ENCODE results near the gene ASTL. TPM values are rescaled to one million over a fixed set of nuclear protein-coding genes. Genes with fewer than 3 reads are reported as not detected.

The ASTL gene
- total RNA-seq, 1 experiment from 2014 or later: 0.23 TPM

DNA sequence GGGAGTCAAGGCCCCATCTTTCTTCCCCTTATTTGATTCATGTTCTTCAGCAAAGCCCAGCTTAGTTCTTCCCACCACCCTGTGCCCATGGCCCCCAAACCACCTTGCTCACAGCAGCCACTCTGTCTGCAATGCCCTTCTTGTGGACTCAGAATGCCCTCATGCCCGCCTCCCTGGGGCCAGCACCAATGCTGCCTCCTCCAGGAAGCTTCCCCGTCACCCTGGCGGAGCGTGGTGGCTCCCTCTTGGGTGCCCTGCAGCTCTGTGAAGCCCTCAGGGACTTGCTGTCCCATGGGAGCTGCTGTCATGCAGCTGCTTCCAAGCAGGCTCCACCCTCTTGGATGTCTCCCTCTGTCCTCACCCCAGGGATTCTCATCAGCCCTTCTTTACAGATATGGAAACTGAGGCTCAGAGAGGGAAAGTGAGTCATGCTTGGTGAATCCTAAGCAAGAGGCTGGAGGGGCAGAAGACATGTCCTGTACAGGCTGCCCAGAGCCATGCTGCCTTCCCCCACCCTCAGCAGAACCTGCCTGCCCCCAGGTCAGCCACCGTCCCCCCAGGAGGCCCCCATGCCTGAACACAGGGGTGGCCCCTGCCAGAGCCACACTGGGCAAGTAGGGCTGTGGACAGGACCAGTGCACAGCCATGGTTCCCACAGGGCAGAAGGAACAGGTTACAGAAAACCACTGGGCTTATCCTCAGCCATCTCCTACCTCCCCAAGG, 18.8 kb upstream of the ASTL start:
- DNase-seq: no peak

DNA sequence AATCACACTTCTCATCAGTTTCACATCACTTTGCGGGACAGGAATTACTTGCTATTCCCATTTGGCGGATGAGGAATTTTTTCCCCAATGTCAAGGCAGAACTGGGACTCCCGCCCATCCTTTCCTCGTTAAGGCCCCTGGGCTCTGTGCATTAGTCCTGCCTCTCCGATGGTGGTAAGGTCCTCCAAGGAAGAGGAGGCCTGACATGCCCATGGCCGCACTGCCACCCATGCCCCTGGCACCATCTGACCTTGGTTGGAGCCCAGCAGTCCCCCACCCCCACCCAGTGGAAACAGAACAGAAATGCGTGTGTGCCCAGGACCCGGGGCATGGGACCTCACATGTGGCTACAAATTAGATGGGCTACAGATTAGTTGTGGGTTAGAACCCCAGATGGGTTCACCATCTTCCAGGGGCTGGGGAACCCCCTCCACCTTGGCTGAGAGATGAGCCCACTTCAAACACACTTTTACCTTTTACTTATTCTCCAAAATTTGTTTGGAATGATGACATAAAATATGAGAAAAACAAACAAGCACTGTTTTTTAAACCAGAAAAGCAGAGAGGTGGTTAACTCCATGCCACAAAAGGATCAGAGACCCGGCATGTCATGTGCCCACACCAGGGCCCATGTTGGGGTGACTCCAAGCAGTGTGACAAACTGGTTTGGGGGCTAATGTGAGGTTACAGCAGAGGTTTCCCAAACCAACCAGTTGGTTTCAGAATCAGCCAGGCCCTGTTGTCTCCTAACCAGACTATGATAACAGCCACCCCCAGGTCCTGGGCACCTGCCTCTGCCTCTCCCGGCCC, 17.9 kb upstream of the ASTL start:
- H3K27ac Mint-ChIP-seq (ENCODE audit: unreplicated experiment): no peak overlapping the region
- no peak overlapping the region for H3K4me3 Mint-ChIP-seq (ENCODE audit: unreplicated experiment)
- no peaks in the 10 kb centered on the region for H3K9me3 Mint-ChIP-seq (ENCODE audit: unreplicated experiment)
- no peak for DNase-seq
- H3K27me3 Mint-ChIP-seq (ENCODE audit: insufficient read depth, unreplicated experiment): no peaks in the 10 kb centered on the region
- no TSS peak for BruUV-seq (replicated peaks)
- no peaks in the 10 kb centered on the region for H3K4me1 ChIP-seq
- POLR2A ChIA-PET: no interaction called here
- H3K27me3 ChIP-seq (replicated peaks; ENCODE audit: control insufficient read depth, insufficient read depth, low read length): no peaks in the 10 kb centered on the region
- H3K4me1 Mint-ChIP-seq (ENCODE audit: low read depth, unreplicated experiment): no peaks in the 10 kb centered on the region
- CTCF ChIA-PET: no interaction called here
- TF ChIP-seq, protein P1, sequence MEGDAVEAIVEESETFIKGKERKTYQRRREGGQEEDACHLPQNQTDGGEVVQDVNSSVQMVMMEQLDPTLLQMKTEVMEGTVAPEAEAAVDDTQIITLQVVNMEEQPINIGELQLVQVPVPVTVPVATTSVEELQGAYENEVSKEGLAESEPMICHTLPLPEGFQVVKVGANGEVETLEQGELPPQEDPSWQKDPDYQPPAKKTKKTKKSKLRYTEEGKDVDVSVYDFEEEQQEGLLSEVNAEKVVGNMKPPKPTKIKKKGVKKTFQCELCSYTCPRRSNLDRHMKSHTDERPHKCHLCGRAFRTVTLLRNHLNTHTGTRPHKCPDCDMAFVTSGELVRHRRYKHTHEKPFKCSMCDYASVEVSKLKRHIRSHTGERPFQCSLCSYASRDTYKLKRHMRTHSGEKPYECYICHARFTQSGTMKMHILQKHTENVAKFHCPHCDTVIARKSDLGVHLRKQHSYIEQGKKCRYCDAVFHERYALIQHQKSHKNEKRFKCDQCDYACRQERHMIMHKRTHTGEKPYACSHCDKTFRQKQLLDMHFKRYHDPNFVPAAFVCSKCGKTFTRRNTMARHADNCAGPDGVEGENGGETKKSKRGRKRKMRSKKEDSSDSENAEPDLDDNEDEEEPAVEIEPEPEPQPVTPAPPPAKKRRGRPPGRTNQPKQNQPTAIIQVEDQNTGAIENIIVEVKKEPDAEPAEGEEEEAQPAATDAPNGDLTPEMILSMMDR (IDR thresholded peaks at IDR 0.05; ENCODE audit: insufficient read depth in 1 of 2, low read depth in 1 of 2, low read length in 1 of 2, severe bottlenecking in 1 of 2, unreplicated experiment in 1 of 2): no peak
- H3K4me3 ChIP-seq (ENCODE audit: low read depth, low read length): no peak overlapping the region
- H3K36me3 ChIP-seq (ENCODE audit: control insufficient read depth, insufficient read depth, low read length): no peaks in the 10 kb centered on the region
- intact Hi-C loops (cut with micrococcal nuclease; ENCODE audit: unreplicated experiment): no loop called here
- no peaks in the 10 kb centered on the region for H3K9me3 ChIP-seq
- H3K36me3 Mint-ChIP-seq (ENCODE audit: insufficient read depth, unreplicated experiment): no peaks in the 10 kb centered on the region

More for the DNA sequence above, 18.8 kb upstream of the ASTL start:
- H3K9me3 ChIP-seq: no peaks in the 10 kb centered on the region
- peaks cover 7% of the 10 kb centered on the region for H3K4me1 Mint-ChIP-seq (ENCODE audit: low read depth, unreplicated experiment)
- H3K9me3 Mint-ChIP-seq (ENCODE audit: unreplicated experiment): no peaks in the 10 kb centered on the region
- H3K4me3 ChIP-seq (ENCODE audit: low read depth, low read length): no peak overlapping the region
- no TSS peak for BruUV-seq (replicated peaks)
- TF ChIP-seq, protein P1 (IDR thresholded peaks at IDR 0.05; ENCODE audit: insufficient read depth in 1 of 2, low read depth in 1 of 2, low read length in 1 of 2, severe bottlenecking in 1 of 2, unreplicated experiment in 1 of 2): no peak
- H3K27ac Mint-ChIP-seq (ENCODE audit: unreplicated experiment): no peak overlapping the region
- H3K4me3 Mint-ChIP-seq (ENCODE audit: unreplicated experiment): no peak overlapping the region
- CTCF ChIA-PET: no interaction called here
- no peaks in the 10 kb centered on the region for H3K27me3 Mint-ChIP-seq (ENCODE audit: insufficient read depth, unreplicated experiment)
- H3K27me3 ChIP-seq (replicated peaks; ENCODE audit: control insufficient read depth, insufficient read depth, low read length): no peaks in the 10 kb centered on the region
- POLR2A ChIA-PET: no interaction called here
- intact Hi-C loops (cut with micrococcal nuclease; ENCODE audit: unreplicated experiment): no loop called here
- H3K36me3 Mint-ChIP-seq (ENCODE audit: insufficient read depth, unreplicated experiment): no peaks in the 10 kb centered on the region
- H3K36me3 ChIP-seq (ENCODE audit: control insufficient read depth, insufficient read depth, low read length): no peaks in the 10 kb centered on the region
- H3K4me1 ChIP-seq: no peaks in the 10 kb centered on the region

DNA sequence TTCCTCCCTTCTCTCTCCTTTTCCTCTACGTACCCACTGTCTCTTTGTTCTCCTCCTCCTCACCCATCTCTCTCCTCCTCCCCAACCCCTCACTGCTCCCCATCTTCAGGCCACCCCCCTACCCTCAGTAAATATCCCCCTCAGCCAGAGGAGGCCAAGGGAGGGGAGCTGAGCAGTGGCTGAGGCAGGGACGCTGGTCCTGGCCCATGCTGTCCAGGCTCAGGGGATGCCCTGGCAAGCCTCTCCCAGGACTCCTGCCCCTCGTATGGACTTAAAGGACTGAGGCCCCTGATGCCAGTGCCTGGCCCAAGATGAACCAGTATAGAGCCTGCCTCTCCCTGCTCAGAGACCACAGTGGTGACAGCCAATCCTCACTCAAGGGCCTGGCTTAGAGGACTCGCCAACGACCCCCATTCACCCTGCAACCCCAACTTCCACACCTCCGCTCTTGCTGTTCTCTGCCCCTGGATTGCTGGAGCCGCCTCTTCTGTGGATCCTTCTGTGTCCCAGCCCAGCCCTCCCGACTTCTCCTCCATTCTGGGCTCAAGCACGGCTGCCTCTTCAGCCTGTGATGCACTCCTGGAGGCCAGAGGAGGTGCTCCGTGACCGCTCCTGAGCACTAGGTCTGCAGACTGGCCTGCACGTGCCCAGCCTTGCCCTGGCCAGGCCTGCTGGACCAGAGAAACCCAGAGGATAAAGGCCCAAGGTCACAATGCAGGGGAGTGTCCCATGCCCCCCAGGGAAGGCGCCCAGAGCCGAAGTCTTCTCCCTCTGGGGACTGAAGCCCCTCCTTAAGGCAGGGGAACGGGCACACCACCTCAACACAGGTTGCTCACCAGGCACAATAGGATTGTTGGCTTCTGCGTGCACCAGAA, 16.4 kb upstream of the ASTL start:
- DNase-seq: no peak
- H3K4me3 Mint-ChIP-seq (ENCODE audit: unreplicated experiment): no peak overlapping the region
- no peaks in the 10 kb centered on the region for H3K27me3 ChIP-seq (replicated peaks; ENCODE audit: control insufficient read depth, insufficient read depth, low read length)
- H3K27ac Mint-ChIP-seq (ENCODE audit: unreplicated experiment): no peak overlapping the region
- BruUV-seq (replicated peaks): no TSS peak
- no peak overlapping the region for H3K4me3 ChIP-seq (ENCODE audit: low read depth, low read length)
- H3K9me3 ChIP-seq: no peaks in the 10 kb centered on the region
- ChIA-PET CTCF (interaction anchor here (1.5 kb wide), 1 partner anchor 16 kb away, joined by 5 read pairs; the partner anchor contains the start of gene ASTL), POLR2A (no interaction called here)
- H3K27me3 Mint-ChIP-seq (ENCODE audit: insufficient read depth, unreplicated experiment): no peaks in the 10 kb centered on the region
- intact Hi-C loops (cut with micrococcal nuclease; ENCODE audit: unreplicated experiment): no loop called here
- H3K36me3 ChIP-seq (ENCODE audit: control insufficient read depth, insufficient read depth, low read length): no peaks in the 10 kb centered on the region
- no peaks in the 10 kb centered on the region for H3K4me1 Mint-ChIP-seq (ENCODE audit: low read depth, unreplicated experiment)
- no peaks in the 10 kb centered on the region for H3K36me3 Mint-ChIP-seq (ENCODE audit: insufficient read depth, unreplicated experiment)
- TF ChIP-seq, protein P1 (IDR thresholded peaks at IDR 0.05; ENCODE audit: insufficient read depth in 1 of 2, low read depth in 1 of 2, low read length in 1 of 2, severe bottlenecking in 1 of 2, unreplicated experiment in 1 of 2): no peak
- H3K4me1 ChIP-seq: no peaks in the 10 kb centered on the region
- H3K9me3 Mint-ChIP-seq (ENCODE audit: unreplicated experiment): no peaks in the 10 kb centered on the region
